Colonic mucosa (tissue), 4 donors: ENCODE measurements around the gene PPFIBP2. TPM values are rescaled to one million over a fixed set of nuclear protein-coding genes. Genes with fewer than 3 reads are reported as not detected.

Experiments used
- DNase-seq: peaks from one replicate; pipeline ENCODE4 v3.0.0-alpha.2; 2020
- H3K27ac ChIP-seq: fragments of 200-600 bp; one replicate; pipeline ENCODE4 v1.8.0; 2021
- H3K27me3 ChIP-seq: fragments of 200-600 bp; one replicate; pipeline ENCODE4 v1.8.0; 2021
- H3K36me3 ChIP-seq: fragments of 200-600 bp; one replicate; pipeline ENCODE4 v1.8.0; 2021
- H3K4me1 ChIP-seq: fragments of 200-600 bp; one replicate; pipeline ENCODE4 v1.8.0; 2021; ENCODE audit warnings: mild to moderate bottlenecking
- H3K4me3 ChIP-seq: fragments of 200-600 bp; one replicate; pipeline ENCODE4 v1.8.0; 2021
- H3K9ac ChIP-seq, 2 donors: one replicate each; pipeline ENCODE4 v1.7.0; 2013; ENCODE audit warnings: control low read depth in 2 of 2, low read depth in 2 of 2, low read length in 2 of 2
- H3K9me3 ChIP-seq: fragments of 200-600 bp; one replicate; pipeline ENCODE4 v1.8.0; 2021
- intact Hi-C: fragments of 100-400 bp; cut with DNase I; formaldehyde crosslinking; loops from one replicate; pipeline ENCODE4 v1.14.1; 2022
- total RNA-seq, 2 donors: library from RNA; stranded (reverse); fragmentation: NEBNext Ultra II Directional in 1 of 2; extraction: Animal tissue kit (Norgen Biotek cat#: 25700) in 1 of 2; gene quantifications; one replicate each; pipeline ENCODE4 v1.2.1, GENCODE V29; 2021
- TF ChIP-seq, protein P1 (sequence below): fragments of 200-600 bp; IDR thresholded peaks from one replicate; pipeline ENCODE4 v1.8.0; 2022; ENCODE audit warnings: antibody characterized with exemption, mild to moderate bottlenecking
- donor health status: healthy.
- donor health status: DM: no; HTN: no; CAD: no.
- donor health status: DM: no; HTN: no; CAD: no.

Gene PPFIBP2
- total RNA-seq, 2 donors from 2014 or later, result 54.0 to 67.9 TPM

DNA sequence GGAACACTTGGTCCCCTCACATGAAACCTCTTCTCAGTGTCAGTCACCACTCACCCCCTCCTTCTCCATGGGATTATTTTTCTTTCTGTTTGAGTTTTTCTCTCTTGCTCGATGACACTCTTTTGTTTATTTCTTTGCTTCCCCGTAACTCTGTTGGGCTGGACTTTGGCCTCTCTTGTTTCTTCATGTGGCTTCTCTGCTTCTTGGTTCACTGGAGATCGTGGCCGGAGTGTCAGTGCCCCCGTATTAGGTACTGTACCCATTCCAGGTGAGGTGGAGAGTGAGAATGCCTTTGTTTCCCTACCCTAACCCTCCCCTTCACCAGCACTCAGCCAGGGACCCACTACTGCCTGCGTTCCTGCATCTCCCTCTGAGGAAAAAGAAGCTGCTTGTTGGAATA lies 127.0 kb downstream of the PPFIBP2 start:
- Histone ChIP-seq H3K4me1 (peaks cover 14% of the 10 kb centered on the region), H3K9me3 (no peaks in the 10 kb centered on the region), H3K27me3 (no peaks in the 10 kb centered on the region), H3K9ac (peak overlapping the region in 1 of 2 donors; percentile 14), H3K36me3 (no peaks in the 10 kb centered on the region), H3K27ac (no peak overlapping the region), H3K4me3 (no peak overlapping the region)
- no peak for DNase-seq
- TF ChIP-seq, protein P1, sequence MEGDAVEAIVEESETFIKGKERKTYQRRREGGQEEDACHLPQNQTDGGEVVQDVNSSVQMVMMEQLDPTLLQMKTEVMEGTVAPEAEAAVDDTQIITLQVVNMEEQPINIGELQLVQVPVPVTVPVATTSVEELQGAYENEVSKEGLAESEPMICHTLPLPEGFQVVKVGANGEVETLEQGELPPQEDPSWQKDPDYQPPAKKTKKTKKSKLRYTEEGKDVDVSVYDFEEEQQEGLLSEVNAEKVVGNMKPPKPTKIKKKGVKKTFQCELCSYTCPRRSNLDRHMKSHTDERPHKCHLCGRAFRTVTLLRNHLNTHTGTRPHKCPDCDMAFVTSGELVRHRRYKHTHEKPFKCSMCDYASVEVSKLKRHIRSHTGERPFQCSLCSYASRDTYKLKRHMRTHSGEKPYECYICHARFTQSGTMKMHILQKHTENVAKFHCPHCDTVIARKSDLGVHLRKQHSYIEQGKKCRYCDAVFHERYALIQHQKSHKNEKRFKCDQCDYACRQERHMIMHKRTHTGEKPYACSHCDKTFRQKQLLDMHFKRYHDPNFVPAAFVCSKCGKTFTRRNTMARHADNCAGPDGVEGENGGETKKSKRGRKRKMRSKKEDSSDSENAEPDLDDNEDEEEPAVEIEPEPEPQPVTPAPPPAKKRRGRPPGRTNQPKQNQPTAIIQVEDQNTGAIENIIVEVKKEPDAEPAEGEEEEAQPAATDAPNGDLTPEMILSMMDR, result no peak
- intact Hi-C loops, result no loop called here

DNA sequence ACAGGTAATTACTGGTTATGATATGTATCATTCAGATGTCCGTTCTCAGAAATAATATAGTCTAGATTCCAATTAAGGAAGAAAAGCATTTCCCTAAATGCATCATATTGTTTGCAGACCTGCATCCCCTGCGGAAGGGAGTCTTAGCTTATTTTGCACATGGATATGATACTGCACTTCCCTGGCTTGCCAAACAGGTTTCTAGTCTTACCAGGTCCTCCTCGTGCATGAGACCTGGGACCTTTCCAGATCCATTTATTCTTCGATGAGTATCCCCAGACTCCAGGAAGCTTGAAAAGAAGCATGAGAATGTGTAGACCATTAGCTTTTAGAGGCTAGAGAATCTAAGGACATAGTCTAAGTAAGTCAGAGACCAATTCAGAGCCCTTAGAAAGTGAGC lies 128.9 kb downstream of the PPFIBP2 start:
- no peaks in the 10 kb centered on the region for H3K36me3 ChIP-seq
- H3K4me3 ChIP-seq, result no peak overlapping the region
- no peaks in the 10 kb centered on the region for H3K9me3 ChIP-seq
- intact Hi-C loops, result no loop called here
- H3K4me1 ChIP-seq, result peaks cover 14% of the 10 kb centered on the region
- TF ChIP-seq, protein P1, result no peak
- no peak for DNase-seq
- H3K27ac ChIP-seq, result no peak overlapping the region
- H3K9ac ChIP-seq, result no peak overlapping the region
- no peaks in the 10 kb centered on the region for H3K27me3 ChIP-seq

DNA sequence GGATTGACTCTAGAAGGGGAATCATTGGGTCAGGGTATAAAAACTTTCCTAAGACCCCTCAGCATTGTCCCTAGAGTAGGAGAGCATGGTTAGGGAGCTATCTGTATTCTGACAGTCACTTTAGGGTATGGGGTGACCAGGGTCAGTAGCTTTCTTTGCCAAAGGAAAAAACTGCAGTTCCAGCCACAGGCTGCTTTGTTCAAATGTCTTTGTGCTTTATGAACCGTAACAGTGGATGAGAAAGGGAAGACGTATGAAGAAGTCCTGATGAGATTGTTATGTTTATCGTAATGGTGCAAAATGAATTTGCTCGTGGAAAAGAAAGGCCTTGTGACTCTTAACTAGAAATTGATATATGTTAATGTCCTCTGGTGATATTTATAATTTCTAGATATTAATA lies 129.5 kb downstream of the PPFIBP2 start:
- Histone ChIP-seq H3K36me3 (no peaks in the 10 kb centered on the region), H3K27me3 (no peaks in the 10 kb centered on the region), H3K4me1 (peaks cover 14% of the 10 kb centered on the region), H3K9me3 (no peaks in the 10 kb centered on the region), H3K4me3 (no peak overlapping the region), H3K9ac (no peak overlapping the region), H3K27ac (no peak overlapping the region)
- intact Hi-C loops, result no loop called here
- TF ChIP-seq, protein P1, result no peak
- DNase-seq, result no peak

DNA sequence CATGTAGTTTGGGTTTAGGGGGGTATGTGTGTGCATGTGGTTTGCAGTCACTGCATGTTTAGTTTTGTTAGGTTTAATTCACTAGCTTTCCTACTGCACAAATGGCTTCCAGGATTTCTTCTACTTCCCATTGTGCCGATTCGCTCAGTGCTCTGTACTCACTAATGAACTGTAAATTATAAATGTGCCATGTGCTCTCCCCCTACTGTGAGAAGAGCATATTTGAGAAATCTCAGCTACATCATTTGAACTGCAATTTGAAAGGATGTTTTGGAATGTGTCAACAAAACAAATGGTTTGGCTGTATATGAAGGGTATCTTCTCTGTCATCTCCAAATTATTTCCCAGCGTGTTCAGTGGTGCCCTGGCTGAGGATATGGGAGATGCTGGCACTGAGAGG lies 131.4 kb downstream of the PPFIBP2 start:
- no peaks in the 10 kb centered on the region for H3K27me3 ChIP-seq
- H3K36me3 ChIP-seq, result peaks cover 4% of the 10 kb centered on the region
- no peak overlapping the region for H3K4me3 ChIP-seq
- TF ChIP-seq, protein P1, result no peak
- H3K9me3 ChIP-seq, result no peaks in the 10 kb centered on the region
- H3K4me1 ChIP-seq, result peaks cover 3% of the 10 kb centered on the region
- H3K9ac ChIP-seq, result no peak overlapping the region
- intact Hi-C loops, result no loop called here
- DNase-seq, result no peak
- no peak overlapping the region for H3K27ac ChIP-seq

DNA sequence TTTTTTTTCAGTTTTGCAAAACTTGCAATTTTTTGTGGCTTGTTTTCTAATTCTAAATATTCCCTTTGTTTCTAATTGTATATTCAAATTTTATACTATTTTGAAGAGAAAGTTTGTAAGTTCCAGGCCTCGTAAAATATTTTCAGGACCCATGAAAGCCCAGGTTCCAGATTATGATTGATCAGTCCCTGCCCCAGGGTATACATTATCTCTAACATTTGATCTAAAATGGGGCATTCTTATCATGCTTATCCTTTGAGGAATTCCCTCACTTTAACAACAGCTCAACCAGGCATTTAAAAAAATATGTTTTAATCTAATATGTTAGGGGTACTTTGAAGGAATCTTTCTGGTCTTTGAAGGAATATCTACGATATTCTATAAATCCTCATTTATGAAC lies 133.1 kb downstream of the PPFIBP2 start:
- TF ChIP-seq, protein P1, result no peak
- intact Hi-C loops, result no loop called here
- no peaks in the 10 kb centered on the region for H3K27me3 ChIP-seq
- H3K9me3 ChIP-seq, result no peaks in the 10 kb centered on the region
- H3K36me3 ChIP-seq, result peaks cover 10% of the 10 kb centered on the region
- H3K4me3 ChIP-seq, result no peak overlapping the region
- H3K27ac ChIP-seq, result no peak overlapping the region
- DNase-seq, result no peak
- H3K9ac ChIP-seq, result no peak overlapping the region
- no peaks in the 10 kb centered on the region for H3K4me1 ChIP-seq

DNA sequence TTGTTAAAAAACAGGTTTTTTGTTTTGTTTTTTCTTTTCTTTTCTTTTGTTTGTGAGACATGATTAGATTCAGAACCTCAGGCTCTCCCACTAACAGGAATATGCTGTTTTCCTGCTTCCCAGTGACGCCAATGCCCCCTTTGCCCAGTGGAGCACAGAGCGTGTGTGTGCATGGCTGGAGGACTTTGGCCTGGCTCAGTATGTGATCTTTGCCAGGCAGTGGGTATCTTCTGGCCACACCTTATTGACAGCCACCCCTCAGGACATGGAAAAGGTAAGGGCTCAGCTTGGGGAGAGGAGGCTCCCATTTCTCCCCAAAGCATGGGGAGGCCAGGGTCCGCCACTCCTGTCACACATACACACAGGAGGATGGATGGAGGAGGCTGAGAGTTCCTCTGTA lies 134.5 kb downstream of the PPFIBP2 start:
- Histone ChIP-seq H3K4me1 (no peaks in the 10 kb centered on the region), H3K4me3 (no peak overlapping the region), H3K9me3 (no peaks in the 10 kb centered on the region), H3K36me3 (peaks cover 10% of the 10 kb centered on the region), H3K27me3 (no peaks in the 10 kb centered on the region), H3K9ac (no peak overlapping the region), H3K27ac (no peak overlapping the region)
- TF ChIP-seq, protein P1, result no peak
- DNase-seq, result no peak
- intact Hi-C loops, result no loop called here
